ENCODE measurements around the gene RITA1. TPM values are rescaled to one million over a fixed set of nuclear protein-coding genes. Genes with fewer than 3 reads are reported as not detected.
A peak's percentile ranks its signal among the peaks of the same experiment; 100 is the strongest.

Gene RITA1
- total and polyA plus RNA-seq, 10 of the 15 experiments (the other 5 are each of a cell fraction or from before 2014, with no cell fraction given): 2.3 to 39.9 (median 24.8) TPM

DNA sequence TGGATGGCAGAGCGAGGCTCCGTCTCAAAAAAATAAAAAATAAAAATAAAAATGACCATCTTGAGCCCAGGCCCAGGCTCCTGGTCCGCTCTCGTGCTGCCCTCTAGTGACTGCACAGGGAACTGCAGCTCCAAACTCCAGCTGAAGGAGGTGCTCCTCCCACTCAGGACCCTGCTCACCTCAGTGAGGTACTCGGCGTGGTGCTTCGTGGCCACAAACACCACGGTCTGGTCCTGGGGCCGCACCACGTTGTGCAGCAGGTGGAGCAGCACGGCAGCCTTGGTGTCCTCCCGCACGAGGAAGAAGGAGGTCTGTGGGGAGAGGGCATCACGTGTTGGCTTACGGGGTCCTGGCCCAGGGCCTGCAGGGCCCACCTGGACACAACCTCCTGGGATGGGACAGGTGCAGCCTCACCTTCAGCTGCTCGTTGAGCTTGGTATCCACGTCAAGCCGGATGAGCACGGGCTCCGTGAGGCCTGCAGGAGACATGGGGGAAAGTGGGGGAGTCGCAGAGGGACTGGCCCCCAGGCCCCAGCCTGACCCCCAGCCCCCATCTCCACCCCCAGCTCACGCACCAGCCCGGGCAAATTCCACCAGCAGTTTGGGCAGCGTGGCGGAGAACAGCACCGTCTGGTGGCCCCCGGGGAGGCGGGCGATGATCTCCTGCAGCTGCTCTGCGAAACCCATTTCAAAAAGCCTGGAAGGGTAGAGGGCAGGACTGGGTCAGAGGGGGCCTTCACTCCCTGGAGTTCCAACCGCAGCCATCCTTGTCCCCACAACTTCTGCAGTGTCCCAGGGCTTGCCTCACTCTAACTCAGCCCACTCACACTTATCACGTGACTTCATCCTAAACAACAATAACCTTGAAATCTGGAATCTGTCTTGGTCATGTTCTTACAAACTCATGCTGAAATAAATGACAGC lies 10.8 kb upstream of the RITA1 start (continued):
- peak; percentile 57; the same call in 1 of the 2 replicates for TF ChIP-seq RAD51 (IDR thresholded peaks at IDR 0.05)
- TF ChIP-seq CREM (IDR thresholded peaks at IDR 0.05; ENCODE audit: low read depth): no peak
- no peak for TF ChIP-seq IKZF1 (conservative IDR thresholded peaks at IDR 0.05)
- TF ChIP-seq SMC3 (IDR thresholded peaks at IDR 0.05; ENCODE audit: borderline replicate concordance, low read length): peak; percentile 70
- peak; percentile 64 for TF ChIP-seq YY1 (IDR thresholded peaks at IDR 0.05; ENCODE audit: low read depth, low read length)
- no peak for TF ChIP-seq RELA (IDR thresholded peaks at IDR 0.05; ENCODE audit: borderline replicate concordance, partially characterized antibody)
- TF ChIP-seq RFX5 (IDR thresholded peaks at IDR 0.05; ENCODE audit: low read depth, low read length): no peak
- TF ChIP-seq MYB (IDR thresholded peaks at IDR 0.05; ENCODE audit: borderline replicate concordance, low read depth, low read length): no peak
- peak; percentile 75 for TF ChIP-seq ZNF384 (IDR thresholded peaks at IDR 0.05; ENCODE audit: borderline replicate concordance, low read depth, low read length)
- no peak for TF ChIP-seq GATAD2B (conservative IDR thresholded peaks at IDR 0.05; ENCODE audit: low read depth)
- TF ChIP-seq, protein P1, sequence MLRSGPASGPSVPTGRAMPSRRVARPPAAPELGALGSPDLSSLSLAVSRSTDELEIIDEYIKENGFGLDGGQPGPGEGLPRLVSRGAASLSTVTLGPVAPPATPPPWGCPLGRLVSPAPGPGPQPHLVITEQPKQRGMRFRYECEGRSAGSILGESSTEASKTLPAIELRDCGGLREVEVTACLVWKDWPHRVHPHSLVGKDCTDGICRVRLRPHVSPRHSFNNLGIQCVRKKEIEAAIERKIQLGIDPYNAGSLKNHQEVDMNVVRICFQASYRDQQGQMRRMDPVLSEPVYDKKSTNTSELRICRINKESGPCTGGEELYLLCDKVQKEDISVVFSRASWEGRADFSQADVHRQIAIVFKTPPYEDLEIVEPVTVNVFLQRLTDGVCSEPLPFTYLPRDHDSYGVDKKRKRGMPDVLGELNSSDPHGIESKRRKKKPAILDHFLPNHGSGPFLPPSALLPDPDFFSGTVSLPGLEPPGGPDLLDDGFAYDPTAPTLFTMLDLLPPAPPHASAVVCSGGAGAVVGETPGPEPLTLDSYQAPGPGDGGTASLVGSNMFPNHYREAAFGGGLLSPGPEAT (IDR thresholded peaks at IDR 0.05; ENCODE audit: low read depth): no peak
- TF ChIP-seq ESRRA (IDR thresholded peaks at IDR 0.05; ENCODE audit: low read length): no peak
- TF ChIP-seq, protein P2, sequence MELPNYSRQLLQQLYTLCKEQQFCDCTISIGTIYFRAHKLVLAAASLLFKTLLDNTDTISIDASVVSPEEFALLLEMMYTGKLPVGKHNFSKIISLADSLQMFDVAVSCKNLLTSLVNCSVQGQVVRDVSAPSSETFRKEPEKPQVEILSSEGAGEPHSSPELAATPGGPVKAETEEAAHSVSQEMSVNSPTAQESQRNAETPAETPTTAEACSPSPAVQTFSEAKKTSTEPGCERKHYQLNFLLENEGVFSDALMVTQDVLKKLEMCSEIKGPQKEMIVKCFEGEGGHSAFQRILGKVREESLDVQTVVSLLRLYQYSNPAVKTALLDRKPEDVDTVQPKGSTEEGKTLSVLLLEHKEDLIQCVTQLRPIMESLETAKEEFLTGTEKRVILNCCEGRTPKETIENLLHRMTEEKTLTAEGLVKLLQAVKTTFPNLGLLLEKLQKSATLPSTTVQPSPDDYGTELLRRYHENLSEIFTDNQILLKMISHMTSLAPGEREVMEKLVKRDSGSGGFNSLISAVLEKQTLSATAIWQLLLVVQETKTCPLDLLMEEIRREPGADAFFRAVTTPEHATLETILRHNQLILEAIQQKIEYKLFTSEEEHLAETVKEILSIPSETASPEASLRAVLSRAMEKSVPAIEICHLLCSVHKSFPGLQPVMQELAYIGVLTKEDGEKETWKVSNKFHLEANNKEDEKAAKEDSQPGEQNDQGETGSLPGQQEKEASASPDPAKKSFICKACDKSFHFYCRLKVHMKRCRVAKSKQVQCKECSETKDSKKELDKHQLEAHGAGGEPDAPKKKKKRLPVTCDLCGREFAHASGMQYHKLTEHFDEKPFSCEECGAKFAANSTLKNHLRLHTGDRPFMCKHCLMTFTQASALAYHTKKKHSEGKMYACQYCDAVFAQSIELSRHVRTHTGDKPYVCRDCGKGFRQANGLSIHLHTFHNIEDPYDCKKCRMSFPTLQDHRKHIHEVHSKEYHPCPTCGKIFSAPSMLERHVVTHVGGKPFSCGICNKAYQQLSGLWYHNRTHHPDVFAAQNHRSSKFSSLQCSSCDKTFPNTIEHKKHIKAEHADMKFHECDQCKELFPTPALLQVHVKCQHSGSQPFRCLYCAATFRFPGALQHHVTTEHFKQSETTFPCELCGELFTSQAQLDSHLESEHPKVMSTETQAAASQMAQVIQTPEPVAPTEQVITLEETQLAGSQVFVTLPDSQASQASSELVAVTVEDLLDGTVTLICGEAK (IDR thresholded peaks at IDR 0.05; ENCODE audit: borderline replicate concordance): no peak
- TF ChIP-seq RAD21 (IDR thresholded peaks at IDR 0.05; ENCODE audit: insufficient read depth, low read depth, low read length): peak; percentile 90
